Glutamatergic neuron (in vitro differentiated cells): ENCODE results near the gene TNS1. TPM values are rescaled to one million over a fixed set of nuclear protein-coding genes. Genes with fewer than 3 reads are reported as not detected.

Source experiments
- DNase-seq: peaks from one replicate; pipeline ENCODE4 v3.0.0; 2022
- H3K27ac Mint-ChIP-seq: one replicate; pipeline ENCODE4 v1.8.0; 2020; ENCODE audit warnings: mild to moderate bottlenecking, mixed read lengths, inconsistent platforms; ENCODE audit not compliant: unreplicated experiment
- H3K27me3 Mint-ChIP-seq: one replicate; pipeline ENCODE4 v1.8.0; 2020; ENCODE audit warnings: mild to moderate bottlenecking, moderate library complexity, mixed read lengths, inconsistent platforms; ENCODE audit not compliant: unreplicated experiment
- H3K36me3 Mint-ChIP-seq: one replicate; pipeline ENCODE4 v1.8.0; 2020; ENCODE audit warnings: mild to moderate bottlenecking, mixed read lengths, inconsistent platforms; ENCODE audit not compliant: unreplicated experiment
- H3K4me1 Mint-ChIP-seq: one replicate; pipeline ENCODE4 v1.8.0; 2020; ENCODE audit warnings: mild to moderate bottlenecking, low read depth, mixed read lengths, inconsistent platforms; ENCODE audit not compliant: unreplicated experiment
- H3K4me3 Mint-ChIP-seq: one replicate; pipeline ENCODE4 v1.8.0; 2020; ENCODE audit warnings: mild to moderate bottlenecking, mixed read lengths, inconsistent platforms; ENCODE audit not compliant: unreplicated experiment
- H3K9me3 Mint-ChIP-seq: one replicate; pipeline ENCODE4 v1.8.0; 2020; ENCODE audit warnings: mild to moderate bottlenecking, moderate library complexity, mixed read lengths, inconsistent platforms; ENCODE audit not compliant: unreplicated experiment
- CTCF ChIP-seq: fragments of 200-600 bp; sonication (generic); IDR thresholded peaks from one replicate; pipeline ENCODE4 v1.5.0; 2021; ENCODE audit not compliant: partially characterized antibody, unreplicated experiment
- total RNA-seq: library from RNA; stranded (reverse); fragmentation: NEBNext Ultra II Directional; extraction: Animal tissue kit (Norgen Biotek cat#: 25700); gene quantifications from one replicate; pipeline ENCODE4 v1.2.1, GENCODE V29; 2021; ENCODE audit not compliant: unreplicated experiment

TNS1 gene
- total RNA-seq, 1 donor from 2014 or later = 3.2 TPM

- no peak for TF ChIP-seq CTCF
- Mint-ChIP-seq H3K4me1 (no peaks in the 10 kb centered on the region), H3K36me3 (no peaks in the 10 kb centered on the region), H3K27ac (no peak overlapping the region), H3K27me3 (peaks cover 4% of the 10 kb centered on the region), H3K4me3 (no peak overlapping the region), H3K9me3 (peaks cover 6% of the 10 kb centered on the region)
- DNase-seq = no peak
These were observed 121.9 kb downstream of the TNS1 start for GRCh38 chr2:217880891-217881290.

GRCh38 chr2:217880287-217880889 is 122.4 kb downstream of the TNS1 start:
- H3K27me3 Mint-ChIP-seq = peaks cover 4% of the 10 kb centered on the region
- no peak for TF ChIP-seq CTCF
- no peak overlapping the region for H3K27ac Mint-ChIP-seq
- no peak for DNase-seq
- H3K36me3 Mint-ChIP-seq = no peaks in the 10 kb centered on the region
- H3K9me3 Mint-ChIP-seq = peaks cover 6% of the 10 kb centered on the region
- H3K4me1 Mint-ChIP-seq = no peaks in the 10 kb centered on the region
- no peak overlapping the region for H3K4me3 Mint-ChIP-seq

- Mint-ChIP-seq H3K27ac (no peak overlapping the region), H3K36me3 (no peaks in the 10 kb centered on the region), H3K4me3 (no peak overlapping the region), H3K9me3 (peaks cover 3% of the 10 kb centered on the region), H3K4me1 (no peaks in the 10 kb centered on the region), H3K27me3 (no peaks in the 10 kb centered on the region)
- DNase-seq = no peak
- TF ChIP-seq CTCF = no peak
These were observed 123.7 kb downstream of the TNS1 start for GRCh38 chr2:217878915-217879590.

GRCh38 chr2:217877866-217878265 is 124.9 kb downstream of the TNS1 start:
- Mint-ChIP-seq H3K4me3 (no peak overlapping the region), H3K36me3 (no peaks in the 10 kb centered on the region), H3K27ac (no peak overlapping the region), H3K4me1 (no peaks in the 10 kb centered on the region), H3K9me3 (peaks cover 2% of the 10 kb centered on the region), H3K27me3 (no peaks in the 10 kb centered on the region)
- no peak for TF ChIP-seq CTCF
- DNase-seq = no peak

- TF ChIP-seq CTCF = no peak
- H3K27ac Mint-ChIP-seq = no peak overlapping the region
- H3K4me3 Mint-ChIP-seq = no peak overlapping the region
- H3K36me3 Mint-ChIP-seq = no peaks in the 10 kb centered on the region
- DNase-seq = no peak
- no peaks in the 10 kb centered on the region for H3K27me3 Mint-ChIP-seq
- H3K4me1 Mint-ChIP-seq = no peaks in the 10 kb centered on the region
- peaks cover 2% of the 10 kb centered on the region for H3K9me3 Mint-ChIP-seq
These were observed 126.6 kb downstream of the TNS1 start for GRCh38 chr2:217876253-217876570.
